Epithelial cell of proximal tubule (primary cell): ENCODE results near the gene RIOX2. TPM values are rescaled to one million over a fixed set of nuclear protein-coding genes. Genes with fewer than 3 reads are reported as not detected.

Experiments
- DNase-seq: peaks from one replicate; pipeline ENCODE4 v3.0.0-alpha.2; 2011; ENCODE audit warnings: low read depth
- H3K4me3 ChIP-seq: 2 replicates; pipeline ENCODE4 v1.5.1; 2011; ENCODE audit warnings: low read depth, mild to moderate bottlenecking, low read length
- total RNA-seq: library from RNA; depleted of rRNA; stranded (reverse); fragments of >200 nt; gene quantifications from 2 replicates; pipeline ENCODE4 v1.2.3, GENCODE V29; 2015
- TF ChIP-seq, protein P1 (sequence below): conservative IDR thresholded peaks from 2 replicates; pipeline ENCODE4 v1.5.1; 2012; ENCODE audit warnings: low read depth, mild to moderate bottlenecking, low read length

RIOX2 gene
- total RNA-seq, 1 donor from 2014 or later = 15.6 TPM

DNA sequence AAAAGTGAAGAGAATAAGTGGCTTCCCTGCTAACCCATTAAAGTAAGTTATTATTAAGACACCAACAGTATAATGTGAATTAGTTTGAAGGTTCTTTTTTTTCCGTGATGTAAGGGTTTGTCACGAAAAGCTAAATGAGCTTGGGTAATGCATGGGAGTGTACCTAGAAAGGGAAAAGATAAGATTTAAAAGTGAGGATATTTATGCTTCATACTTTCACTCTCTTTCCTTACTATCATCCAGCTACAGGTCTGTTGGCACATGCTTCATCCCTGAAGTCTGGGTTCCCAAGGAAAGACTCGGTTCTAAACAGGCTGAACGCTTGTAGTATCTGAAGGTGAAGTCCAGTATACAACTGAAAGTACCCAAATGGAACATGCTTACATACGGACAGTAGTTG, 26.9 kb upstream of the RIOX2 start:
- no peak for DNase-seq
- no peak overlapping the region for H3K4me3 ChIP-seq
- TF ChIP-seq, protein P1, sequence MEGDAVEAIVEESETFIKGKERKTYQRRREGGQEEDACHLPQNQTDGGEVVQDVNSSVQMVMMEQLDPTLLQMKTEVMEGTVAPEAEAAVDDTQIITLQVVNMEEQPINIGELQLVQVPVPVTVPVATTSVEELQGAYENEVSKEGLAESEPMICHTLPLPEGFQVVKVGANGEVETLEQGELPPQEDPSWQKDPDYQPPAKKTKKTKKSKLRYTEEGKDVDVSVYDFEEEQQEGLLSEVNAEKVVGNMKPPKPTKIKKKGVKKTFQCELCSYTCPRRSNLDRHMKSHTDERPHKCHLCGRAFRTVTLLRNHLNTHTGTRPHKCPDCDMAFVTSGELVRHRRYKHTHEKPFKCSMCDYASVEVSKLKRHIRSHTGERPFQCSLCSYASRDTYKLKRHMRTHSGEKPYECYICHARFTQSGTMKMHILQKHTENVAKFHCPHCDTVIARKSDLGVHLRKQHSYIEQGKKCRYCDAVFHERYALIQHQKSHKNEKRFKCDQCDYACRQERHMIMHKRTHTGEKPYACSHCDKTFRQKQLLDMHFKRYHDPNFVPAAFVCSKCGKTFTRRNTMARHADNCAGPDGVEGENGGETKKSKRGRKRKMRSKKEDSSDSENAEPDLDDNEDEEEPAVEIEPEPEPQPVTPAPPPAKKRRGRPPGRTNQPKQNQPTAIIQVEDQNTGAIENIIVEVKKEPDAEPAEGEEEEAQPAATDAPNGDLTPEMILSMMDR = no peak

DNA sequence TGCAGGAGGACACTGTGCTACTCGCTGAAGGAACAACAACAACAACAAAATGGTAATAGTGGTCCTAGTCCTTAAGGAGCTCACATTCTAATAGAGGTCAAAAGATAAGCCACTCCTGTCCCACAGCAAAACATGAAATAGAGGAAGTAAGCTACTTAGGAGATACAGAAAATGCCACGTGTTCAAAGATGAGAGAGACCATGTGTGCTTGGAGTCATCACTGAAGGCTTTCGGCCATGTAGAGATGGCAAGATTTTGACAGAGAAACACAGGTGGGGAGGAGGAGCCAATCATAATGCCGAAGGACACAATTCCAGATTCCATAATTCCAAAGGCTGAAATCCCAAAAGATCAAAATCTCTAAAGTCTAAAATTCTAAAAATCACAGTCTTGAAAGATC, 24.8 kb upstream of the RIOX2 start:
- TF ChIP-seq, protein P1 = no peak
- DNase-seq = no peak
- no peak overlapping the region for H3K4me3 ChIP-seq

GRCh38 chr3:97994328-97994945, 22.2 kb upstream of the RIOX2 start:
- TF ChIP-seq, protein P1 = no peak
- DNase-seq = no peak
- no peak overlapping the region for H3K4me3 ChIP-seq

GRCh38 chr3:97993526-97993925, 21.3 kb upstream of the RIOX2 start:
- TF ChIP-seq, protein P1 = no peak
- DNase-seq = no peak
- no peak overlapping the region for H3K4me3 ChIP-seq

DNA sequence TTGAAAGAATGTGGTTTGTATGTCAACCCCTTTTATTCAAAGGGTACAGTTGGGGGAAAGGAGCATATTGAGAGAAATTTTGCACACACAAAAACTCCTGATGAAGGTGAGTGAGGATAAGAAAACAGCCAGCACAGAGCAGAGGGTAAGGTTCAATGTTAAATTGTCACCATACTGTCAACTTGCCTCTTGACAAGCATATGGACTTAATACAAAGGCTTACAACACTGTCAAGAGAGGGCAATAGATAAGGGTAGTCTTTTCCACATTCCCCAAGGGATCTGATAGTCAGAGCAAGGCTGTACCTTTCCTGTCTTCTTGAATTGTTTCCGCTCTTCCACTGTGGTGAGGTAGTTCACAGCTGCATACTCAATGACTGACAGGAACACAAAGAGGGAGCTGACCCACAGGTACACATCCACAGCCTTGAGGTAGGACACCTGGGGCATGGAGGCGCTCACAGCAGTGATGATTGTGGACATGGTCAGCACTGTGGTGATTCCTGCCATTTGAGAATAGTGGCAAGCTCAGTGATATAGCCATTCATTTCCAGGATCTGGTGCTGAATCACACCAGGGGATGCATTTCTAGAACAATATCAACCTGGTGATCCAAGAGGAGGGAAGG, 20.4 kb upstream of the RIOX2 start:
- no peak overlapping the region for H3K4me3 ChIP-seq
- TF ChIP-seq, protein P1 = no peak
- DNase-seq = no peak

- H3K4me3 ChIP-seq = no peak overlapping the region
- no peak for DNase-seq
- TF ChIP-seq, protein P1 = no peak
Measured at GRCh38 chr3:97991293-97991682, 19.1 kb upstream of the RIOX2 start.
